ENCODE results near the gene KDM3B. TPM values are rescaled to one million over a fixed set of nuclear protein-coding genes. Genes with fewer than 3 reads are reported as not detected.

KDM3B gene
- total and polyA plus RNA-seq, 9 of the 15 experiments (the other 6 are each of a cell fraction or from before 2014, with no cell fraction given), result 13.8 to 62.8 (median 41.9) TPM

DNA sequence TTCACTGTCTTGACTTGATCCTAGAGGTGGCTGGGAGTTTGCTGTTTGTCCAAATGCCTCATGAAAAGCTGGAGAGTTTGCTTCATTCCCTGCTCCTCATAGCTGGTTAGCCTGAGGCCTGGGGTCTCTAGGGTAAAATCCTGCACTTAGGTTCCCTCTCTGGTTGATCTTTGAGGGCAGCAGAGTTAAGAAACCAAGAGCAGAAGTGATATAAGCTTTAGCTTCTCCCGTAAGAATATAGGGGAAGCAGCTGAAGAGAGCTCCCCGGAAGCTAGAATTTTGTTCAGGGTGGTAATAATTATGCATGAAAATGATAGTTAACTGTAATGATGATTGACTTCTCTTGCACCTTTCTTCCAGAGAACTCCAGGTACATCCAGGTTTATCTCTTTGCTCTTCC is 13.0 kb upstream of the KDM3B start (continued):
- TF ChIP-seq MAFF (IDR thresholded peaks at IDR 0.05; ENCODE audit: low read length), result no peak
- no peak for TF ChIP-seq RBM34 (IDR thresholded peaks at IDR 0.05; ENCODE audit: borderline replicate concordance, insufficient read depth, low read length)
- no peak for TF ChIP-seq KDM5B (IDR thresholded peaks at IDR 0.05; ENCODE audit: insufficient replicate concordance, low read depth, low read length)
- TF ChIP-seq HMG20B (CRISPR knock-in tag; IDR thresholded peaks at IDR 0.05), result no peak

DNA sequence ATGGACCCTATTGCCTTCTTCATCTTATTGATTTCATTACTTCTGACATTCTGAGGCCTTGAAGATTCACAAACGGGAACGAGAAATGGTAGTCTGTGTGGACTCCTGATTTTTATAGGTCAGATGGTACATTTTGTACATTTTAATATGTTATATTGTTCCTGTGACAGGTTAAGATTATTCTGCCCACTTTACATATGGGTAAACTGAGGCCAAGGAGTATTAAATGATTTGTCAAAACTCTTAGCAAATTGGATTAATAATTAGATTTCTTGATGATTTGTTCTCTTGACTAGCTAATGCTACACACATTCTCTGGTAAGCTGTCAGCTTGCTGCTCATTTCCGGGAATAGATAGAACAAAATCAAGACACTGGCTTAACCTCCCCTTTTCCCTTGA is 12.5 kb upstream of the KDM3B start:
- POLR2A ChIA-PET, result interaction anchor here (0.6 to 7.9 kb wide), 20 partner anchors 9 to 161 kb away, joined by 3 to 416 read pairs (median 4); partner anchors contain the start of genes BRD8, CDC23, CDC25C and KDM3B
- Histone ChIP-seq H4K20me1 (replicated peaks; ENCODE audit: control insufficient read depth, insufficient read depth, low read length) (0 out of 2 replicates have a peak, but pooled peaks cover 7% of the 10 kb centered on the region), H3K27ac (ENCODE audit: extremely low read depth, low read depth, low read length) (0 out of 3 replicates have a peak overlapping the region, but pooled peaks have one; percentile 97), H3K9ac (ENCODE audit: insufficient read depth in 1 of 2, low read depth in 2 of 2, low read length in 2 of 2) (peak overlapping the region; percentile 91 to 96; a peak in 1 of 4 replicates), H3K4me1 (replicated peaks in 1 of 2; ENCODE audit: control insufficient read depth in 2 of 2, insufficient read depth in 2 of 2, low read length in 2 of 2) (peaks cover 9 to 28% of the 10 kb centered on the region in 2 experiments), H2AFZ (ENCODE audit: low read depth, low read length) (no peak overlapping the region), H3K79me2 (ENCODE audit: control insufficient read depth, insufficient read depth, low read length) (peaks cover 39% of the 10 kb centered on the region), H3K36me3 (ENCODE audit: control insufficient read depth, insufficient read depth, low read length) (peaks cover 48% of the 10 kb centered on the region), H3K4me3 (peak overlapping the region; percentile 63; the same call in 1 of the 2 replicates), H3K27me3 (ENCODE audit: control insufficient read depth in 2 of 2, insufficient read depth in 2 of 2, low read length in 2 of 2) (no peaks in the 10 kb centered on the region), H3K9me1 (ENCODE audit: control insufficient read depth, insufficient read depth, low read length) (peaks cover 5% of the 10 kb centered on the region), H3K4me2 (ENCODE audit: insufficient read depth, low read length) (peak overlapping the region; percentile 99), H3K9me3 (replicated peaks; ENCODE audit: control insufficient read depth, insufficient read depth, low read depth, low read length) (no peaks in the 10 kb centered on the region)
- CTCF ChIA-PET (ENCODE audit: low intra/inter-chr PET ratio), result interaction anchor here (5.4 kb wide), 1 partner anchor 13 kb away, joined by 31 read pairs; the partner anchor contains the start of gene KDM3B
- DNase-seq (ENCODE audit: extremely low read depth in 1 of 4, low spot score in 3 of 4), result no peak
- FAIRE-seq, result no peak
- 68% methylated on average over 3 of the region's 3 CpGs for WGBS (ENCODE audit: insufficient coverage, low coverage, missing lambda C conversion rate)
- no TSS peak for BruUV-seq (replicated peaks)
- in situ Hi-C loops (cut with MboI), result no loop called here
- no peak for ATAC-seq
- intact Hi-C loops (cut with micrococcal nuclease), result no loop called here
- no peak for TF ChIP-seq CCNT2 (IDR thresholded peaks at IDR 0.05; ENCODE audit: borderline replicate concordance, extremely low read depth, insufficient read length, low read depth, low read length)
- TF ChIP-seq NFE2L1 (tag; IDR thresholded peaks at IDR 0.05; ENCODE audit: borderline replicate concordance, low read depth), result no peak
- no peak for TF ChIP-seq NEUROD1 (IDR thresholded peaks at IDR 0.05; ENCODE audit: borderline replicate concordance, low read depth, low read length, partially characterized antibody)
- no peak for TF ChIP-seq MTA1 (IDR thresholded peaks at IDR 0.05; ENCODE audit: borderline replicate concordance)
- TF ChIP-seq DPF2 (IDR thresholded peaks at IDR 0.05), result no peak
- peak; percentile 83 for TF ChIP-seq RBM25 (IDR thresholded peaks at IDR 0.05; ENCODE audit: low read depth, low read length, severe bottlenecking)
- no peak for TF ChIP-seq ZNF282 (CRISPR knock-in tag; IDR thresholded peaks at IDR 0.05)
- no peak for TF ChIP-seq HNRNPK (IDR thresholded peaks at IDR 0.05; ENCODE audit: low read depth, low read length, poor library complexity, severe bottlenecking)
- TF ChIP-seq, protein P1, sequence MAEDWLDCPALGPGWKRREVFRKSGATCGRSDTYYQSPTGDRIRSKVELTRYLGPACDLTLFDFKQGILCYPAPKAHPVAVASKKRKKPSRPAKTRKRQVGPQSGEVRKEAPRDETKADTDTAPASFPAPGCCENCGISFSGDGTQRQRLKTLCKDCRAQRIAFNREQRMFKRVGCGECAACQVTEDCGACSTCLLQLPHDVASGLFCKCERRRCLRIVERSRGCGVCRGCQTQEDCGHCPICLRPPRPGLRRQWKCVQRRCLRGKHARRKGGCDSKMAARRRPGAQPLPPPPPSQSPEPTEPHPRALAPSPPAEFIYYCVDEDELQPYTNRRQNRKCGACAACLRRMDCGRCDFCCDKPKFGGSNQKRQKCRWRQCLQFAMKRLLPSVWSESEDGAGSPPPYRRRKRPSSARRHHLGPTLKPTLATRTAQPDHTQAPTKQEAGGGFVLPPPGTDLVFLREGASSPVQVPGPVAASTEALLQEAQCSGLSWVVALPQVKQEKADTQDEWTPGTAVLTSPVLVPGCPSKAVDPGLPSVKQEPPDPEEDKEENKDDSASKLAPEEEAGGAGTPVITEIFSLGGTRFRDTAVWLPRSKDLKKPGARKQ (CRISPR knock-in tag; IDR thresholded peaks at IDR 0.05), result no peak
- no peak for TF ChIP-seq PYGO2 (tag; IDR thresholded peaks at IDR 0.05)
- TF ChIP-seq, protein P2, sequence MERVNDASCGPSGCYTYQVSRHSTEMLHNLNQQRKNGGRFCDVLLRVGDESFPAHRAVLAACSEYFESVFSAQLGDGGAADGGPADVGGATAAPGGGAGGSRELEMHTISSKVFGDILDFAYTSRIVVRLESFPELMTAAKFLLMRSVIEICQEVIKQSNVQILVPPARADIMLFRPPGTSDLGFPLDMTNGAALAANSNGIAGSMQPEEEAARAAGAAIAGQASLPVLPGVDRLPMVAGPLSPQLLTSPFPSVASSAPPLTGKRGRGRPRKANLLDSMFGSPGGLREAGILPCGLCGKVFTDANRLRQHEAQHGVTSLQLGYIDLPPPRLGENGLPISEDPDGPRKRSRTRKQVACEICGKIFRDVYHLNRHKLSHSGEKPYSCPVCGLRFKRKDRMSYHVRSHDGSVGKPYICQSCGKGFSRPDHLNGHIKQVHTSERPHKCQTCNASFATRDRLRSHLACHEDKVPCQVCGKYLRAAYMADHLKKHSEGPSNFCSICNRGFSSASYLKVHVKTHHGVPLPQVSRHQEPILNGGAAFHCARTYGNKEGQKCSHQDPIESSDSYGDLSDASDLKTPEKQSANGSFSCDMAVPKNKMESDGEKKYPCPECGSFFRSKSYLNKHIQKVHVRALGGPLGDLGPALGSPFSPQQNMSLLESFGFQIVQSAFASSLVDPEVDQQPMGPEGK (CRISPR knock-in tag; IDR thresholded peaks at IDR 0.05; ENCODE audit: borderline replicate concordance), result no peak
- TF ChIP-seq ZNF311 (CRISPR knock-in tag; IDR thresholded peaks at IDR 0.05), result no peak
- TF ChIP-seq, protein P3, sequence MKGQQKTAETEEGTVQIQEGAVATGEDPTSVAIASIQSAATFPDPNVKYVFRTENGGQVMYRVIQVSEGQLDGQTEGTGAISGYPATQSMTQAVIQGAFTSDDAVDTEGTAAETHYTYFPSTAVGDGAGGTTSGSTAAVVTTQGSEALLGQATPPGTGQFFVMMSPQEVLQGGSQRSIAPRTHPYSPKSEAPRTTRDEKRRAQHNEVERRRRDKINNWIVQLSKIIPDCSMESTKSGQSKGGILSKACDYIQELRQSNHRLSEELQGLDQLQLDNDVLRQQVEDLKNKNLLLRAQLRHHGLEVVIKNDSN (CRISPR knock-in tag; IDR thresholded peaks at IDR 0.05), result no peak
